HAP-1 (cell line): Measurements from ENCODE around the gene TIMM44.
A peak's percentile ranks its signal among the peaks of the same experiment; 100 is the strongest.
"Not testable (repeated sequence)": the region's sequence is repeated elsewhere in the genome, so short reads cannot be mapped to it uniquely, and the experiment has no call there.

ENCODE experiments used
- DNase-seq, 2 experiments: peaks; one replicate each; pipeline ENCODE4 v3.0.0-alpha.2; 2016 to 2020; ENCODE audit warnings: low spot score in 2 of 2
- H3K27me3 ChIP-seq: fragments of 250-450 bp; sonication (Bioruptor Pico); 2 replicates; pipeline ENCODE4 v1.5.1; 2020; ENCODE audit warnings: low read depth, mild to moderate bottlenecking, moderate library complexity
- H3K36me3 ChIP-seq: fragments of 250-450 bp; sonication (Bioruptor Pico); replicated peaks from 2 replicates; pipeline ENCODE4 v1.5.1; 2020; ENCODE audit warnings: mild to moderate bottlenecking
- H3K4me1 ChIP-seq: fragments of 250-450 bp; sonication (Bioruptor Pico); 2 replicates; pipeline ENCODE4 v1.5.1; 2020; ENCODE audit warnings: mild to moderate bottlenecking
- H3K4me3 ChIP-seq: fragments of 250-450 bp; sonication (Bioruptor Pico); 2 replicates; pipeline ENCODE4 v1.5.1; 2020; ENCODE audit warnings: mild to moderate bottlenecking, moderate library complexity
- H3K9me3 ChIP-seq: fragments of 250-450 bp; sonication (Bioruptor Pico); 2 replicates; pipeline ENCODE4 v1.5.1; 2020; ENCODE audit warnings: mild to moderate bottlenecking, moderate library complexity
- in situ Hi-C: fragments of 300-500 bp; cut with MboI; formaldehyde crosslinking; loops from 3 replicates; pipeline ENCODE4 v1.14.3; 2020; ENCODE audit warnings: low sequenced_read_pairs, inconsistent platforms, mixed read lengths

Gene TIMM44

GRCh38 chr19:7921967-7922835 lies 21.3 kb downstream of the TIMM44 start:
- H3K36me3 ChIP-seq: peaks cover 9% of the 10 kb centered on the region
- in situ Hi-C loops: loop anchor here (5.0 kb wide), 1 partner anchor 55 kb away; no protein-coding TSS in a partner anchor
- DNase-seq: no peak

GRCh38 chr19:7921302-7921966 lies 22.0 kb downstream of the TIMM44 start:
- peaks cover 13% of the 10 kb centered on the region for H3K27me3 ChIP-seq
- in situ Hi-C loops: loop anchor here (5.0 kb wide), 1 partner anchor 54 kb away; no protein-coding TSS in a partner anchor
- no peak for DNase-seq
- H3K4me1 ChIP-seq: peaks cover 25% of the 10 kb centered on the region
- peak overlapping the region; percentile 26 for H3K4me3 ChIP-seq
- H3K36me3 ChIP-seq: peaks cover 4% of the 10 kb centered on the region
- H3K9me3 ChIP-seq: no peaks in the 10 kb centered on the region

More at GRCh38 chr19:7921967-7922835, 21.3 kb downstream of the TIMM44 start:
- Histone ChIP-seq H3K4me1 (peaks cover 28% of the 10 kb centered on the region), H3K9me3 (no peaks in the 10 kb centered on the region), H3K27me3 (peaks cover 7% of the 10 kb centered on the region), H3K4me3 (no peak overlapping the region)

GRCh38 chr19:7920519-7921301 lies 22.8 kb downstream of the TIMM44 start:
- H3K27me3 ChIP-seq: peaks cover 20% of the 10 kb centered on the region
- no peaks in the 10 kb centered on the region for H3K9me3 ChIP-seq
- H3K4me3 ChIP-seq: peak overlapping the region; percentile 60
- peaks cover 22% of the 10 kb centered on the region for H3K4me1 ChIP-seq
- H3K36me3 ChIP-seq: peaks cover 3% of the 10 kb centered on the region
- in situ Hi-C loops: loop anchor here (5.0 kb wide), 1 partner anchor 53 kb away; no protein-coding TSS in a partner anchor
- DNase-seq: peak; percentile 94 to 100

GRCh38 chr19:7919610-7920518 lies 23.6 kb downstream of the TIMM44 start, which contains the start of gene SNAPC2:
Gene SNAPC2, plus strand, starts transcription at chr19:7920338. Its CDS starts 29 bp downstream, at chr19:7920367.
- in situ Hi-C loops: loop anchor here (5.0 kb wide), 1 partner anchor 53 kb away; no protein-coding TSS in a partner anchor
- H3K36me3 ChIP-seq: peaks cover 3% of the 10 kb centered on the region

GRCh38 chr19:7918615-7919421 lies 24.6 kb downstream of the TIMM44 start:
- no peak for DNase-seq
- H3K36me3 ChIP-seq: peaks cover 3% of the 10 kb centered on the region
- H3K4me3 ChIP-seq: no peak overlapping the region
- peaks cover 25% of the 10 kb centered on the region for H3K27me3 ChIP-seq
- peaks cover 22% of the 10 kb centered on the region for H3K4me1 ChIP-seq
- in situ Hi-C loops: no loop called here
- H3K9me3 ChIP-seq: no peaks in the 10 kb centered on the region

More at GRCh38 chr19:7919610-7920518, 23.6 kb downstream of the TIMM44 start, which contains the start of gene SNAPC2:
- peak; percentile 87 to 99 for DNase-seq
- Histone ChIP-seq H3K9me3 (no peaks in the 10 kb centered on the region), H3K4me3 (peak within 1 kb of the TSS; percentile 60), H3K27me3 (peaks cover 25% of the 10 kb centered on the region), H3K4me1 (peaks cover 22% of the 10 kb centered on the region)

- H3K4me3 ChIP-seq, H3K9me3 ChIP-seq, H3K36me3 ChIP-seq, in situ Hi-C loops, DNase-seq: not testable (repeated sequence)
- H3K27me3 ChIP-seq: peaks cover 25% of the 10 kb centered on the region
- peaks cover 22% of the 10 kb centered on the region for H3K4me1 ChIP-seq
These were observed 25.3 kb downstream of the TIMM44 start for GRCh38 chr19:7918062-7918614.

- Histone ChIP-seq H3K27me3 (peaks cover 25% of the 10 kb centered on the region), H3K4me3 (no peak overlapping the region; the same call in 1 of the 2 replicates), H3K9me3 (no peaks in the 10 kb centered on the region), H3K36me3 (peaks cover 6% of the 10 kb centered on the region), H3K4me1 (peaks cover 22% of the 10 kb centered on the region)
- in situ Hi-C loops: no loop called here
- peak; percentile 57 to 82 for DNase-seq
These were observed 26.0 kb downstream of the TIMM44 start for GRCh38 chr19:7917267-7918061.

- H3K36me3 ChIP-seq: peaks cover 5% of the 10 kb centered on the region
- H3K9me3 ChIP-seq: no peaks in the 10 kb centered on the region
- no peak overlapping the region; the same call in 1 of the 2 replicates for H3K4me3 ChIP-seq
- DNase-seq: no peak
- in situ Hi-C loops: no loop called here
- H3K4me1 ChIP-seq: peaks cover 22% of the 10 kb centered on the region
- peaks cover 25% of the 10 kb centered on the region for H3K27me3 ChIP-seq
These were observed 26.6 kb downstream of the TIMM44 start for GRCh38 chr19:7916955-7917266.

GRCh38 chr19:7916103-7916954 lies 27.1 kb downstream of the TIMM44 start:
- Histone ChIP-seq H3K27me3 (peaks cover 25% of the 10 kb centered on the region), H3K4me3 (no peak overlapping the region), H3K36me3 (peaks cover 11% of the 10 kb centered on the region), H3K4me1 (peaks cover 22% of the 10 kb centered on the region), H3K9me3 (no peaks in the 10 kb centered on the region)
- in situ Hi-C loops: no loop called here
- no peak for DNase-seq

- H3K9me3 ChIP-seq: no peaks in the 10 kb centered on the region
- peaks cover 17% of the 10 kb centered on the region for H3K36me3 ChIP-seq
- H3K4me1 ChIP-seq: peaks cover 22% of the 10 kb centered on the region
- H3K27me3 ChIP-seq: peaks cover 25% of the 10 kb centered on the region
- H3K4me3 ChIP-seq: no peak overlapping the region
- DNase-seq: no peak
- in situ Hi-C loops: no loop called here
These were observed 28.0 kb downstream of the TIMM44 start for GRCh38 chr19:7915250-7916102.
